T-helper 2 cell treated with Interferon-gamma antibody and Interleukin-4, amounts not matched to agents 100 ng/mL and 5 ng/mL, for 36 hours (primary cell): Measurements from ENCODE around the gene CCDC38. TPM values are rescaled to one million over a fixed set of nuclear protein-coding genes. Genes with fewer than 3 reads are reported as not detected.

Experiments
- intact Hi-C: fragments of 100-400 bp; cut with micrococcal nuclease; formaldehyde crosslinking; loops from one replicate; pipeline ENCODE4 v1.15.1; 2023
- total RNA-seq: library from RNA; stranded (reverse); gene quantifications from 2 replicates; pipeline ENCODE4 v1.2.3, GENCODE V29; 2022

The CCDC38 gene
- total RNA-seq, 1 donor from 2014 or later, result 0.14 TPM

DNA sequence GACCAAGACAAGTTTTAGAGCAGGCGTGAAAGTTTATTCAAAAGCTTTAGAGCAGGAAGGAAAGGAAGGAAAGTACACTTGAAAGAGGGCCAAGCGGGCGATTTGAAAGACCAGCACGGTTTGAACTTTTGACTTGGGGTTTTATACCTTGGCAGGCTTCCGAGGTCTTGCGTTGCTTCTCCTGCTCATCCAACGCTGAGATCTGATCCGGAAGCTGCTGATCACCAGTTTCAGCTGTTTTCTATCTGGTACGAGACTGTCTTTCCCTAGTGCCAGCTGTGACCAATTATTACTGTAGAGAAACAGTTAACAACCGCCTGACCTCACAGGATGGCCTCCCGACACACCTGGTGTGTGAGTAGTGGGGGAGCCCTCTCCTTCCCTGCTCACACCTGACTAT is 104.3 kb downstream of the CCDC38 start:
- intact Hi-C loops, result no loop called here

DNA sequence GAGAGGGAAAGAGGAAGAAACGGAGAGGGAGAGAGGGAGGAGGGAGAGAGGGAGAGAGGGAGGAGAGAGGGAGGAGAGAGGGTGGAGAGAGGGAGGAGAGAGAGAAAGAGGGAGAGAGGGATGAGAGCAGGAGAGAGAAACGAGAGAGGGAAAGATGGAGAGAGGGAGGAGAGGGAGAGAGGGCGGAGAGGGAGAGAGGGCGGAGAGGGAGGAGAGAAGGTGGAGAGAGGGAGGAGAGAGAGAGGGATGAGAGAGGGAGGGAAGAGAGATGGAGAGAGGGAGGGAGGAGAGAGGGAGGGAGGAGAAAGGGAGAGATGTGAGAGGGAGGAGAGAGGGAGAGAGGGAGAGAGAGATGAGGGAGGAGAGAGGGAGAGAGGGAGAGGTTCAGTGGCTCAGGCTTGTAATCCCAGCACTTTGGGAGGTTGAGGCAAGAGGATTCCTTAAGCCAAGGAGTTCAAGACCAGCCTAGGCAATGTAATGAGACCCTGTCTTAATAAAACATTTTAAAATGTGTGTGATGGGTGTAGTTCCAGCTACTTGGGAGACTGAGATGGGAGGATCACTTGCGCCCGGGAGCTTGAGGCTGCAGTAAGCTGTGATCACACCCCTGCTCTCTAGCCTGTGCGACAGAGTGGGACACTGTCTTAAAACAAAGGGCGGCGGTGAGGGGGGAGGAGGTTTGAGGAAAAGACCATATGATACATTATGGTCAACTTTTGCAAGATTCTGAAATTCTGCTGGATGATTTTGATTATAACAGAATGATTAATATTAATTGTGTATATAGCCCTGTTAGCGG is 105.0 kb downstream of the CCDC38 start:
- intact Hi-C loops, result no loop called here

DNA sequence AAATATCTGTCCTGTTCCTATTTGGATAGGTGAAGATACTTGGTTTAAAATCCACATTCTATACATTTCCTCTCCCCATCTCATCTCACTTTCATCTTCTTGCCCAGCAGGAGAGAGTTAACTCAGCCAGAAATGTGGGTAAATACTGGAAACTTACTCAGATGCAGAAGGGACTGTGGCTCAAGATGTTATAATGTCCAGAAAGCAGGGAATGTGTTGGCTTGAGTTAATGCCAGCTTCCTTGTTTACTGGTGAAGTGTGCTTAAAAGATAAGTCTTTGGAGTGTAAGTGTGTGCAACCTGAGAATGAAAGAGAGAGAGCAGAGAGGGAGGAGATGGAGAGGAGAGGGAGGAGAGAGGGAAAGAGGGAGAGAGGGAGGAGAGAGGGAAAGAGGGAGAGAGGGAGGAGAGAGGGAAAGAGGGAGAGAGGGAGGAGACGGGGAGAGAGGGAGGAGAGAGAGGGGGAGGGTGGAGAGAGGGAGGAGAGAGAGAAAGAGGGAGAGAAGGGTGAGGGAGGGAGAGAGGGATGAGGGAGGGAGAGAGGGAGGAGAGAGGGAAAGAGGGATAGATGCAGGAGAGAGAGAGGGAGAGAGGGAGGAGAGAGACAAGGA is 105.7 kb downstream of the CCDC38 start:
- intact Hi-C loops, result no loop called here

DNA sequence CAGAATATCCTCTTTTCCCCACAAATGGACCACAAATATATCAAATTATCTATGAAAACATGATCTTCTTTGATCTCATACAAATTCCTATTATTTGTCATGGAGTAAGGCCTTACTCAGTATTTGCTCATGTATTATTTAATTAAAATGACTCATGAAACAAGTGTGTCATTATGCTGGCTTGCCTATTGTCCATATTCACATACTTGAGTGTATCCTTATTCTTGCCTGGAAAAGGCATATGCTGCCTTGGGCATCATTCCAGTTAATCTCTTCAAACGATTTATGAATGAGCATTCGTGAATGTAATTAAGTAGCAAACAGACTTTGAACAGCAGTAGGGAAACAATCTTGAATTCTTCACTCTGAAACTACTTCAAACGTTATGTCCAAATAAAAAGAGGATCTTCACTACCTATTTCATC is 106.2 kb downstream of the CCDC38 start:
- intact Hi-C loops, result no loop called here

DNA sequence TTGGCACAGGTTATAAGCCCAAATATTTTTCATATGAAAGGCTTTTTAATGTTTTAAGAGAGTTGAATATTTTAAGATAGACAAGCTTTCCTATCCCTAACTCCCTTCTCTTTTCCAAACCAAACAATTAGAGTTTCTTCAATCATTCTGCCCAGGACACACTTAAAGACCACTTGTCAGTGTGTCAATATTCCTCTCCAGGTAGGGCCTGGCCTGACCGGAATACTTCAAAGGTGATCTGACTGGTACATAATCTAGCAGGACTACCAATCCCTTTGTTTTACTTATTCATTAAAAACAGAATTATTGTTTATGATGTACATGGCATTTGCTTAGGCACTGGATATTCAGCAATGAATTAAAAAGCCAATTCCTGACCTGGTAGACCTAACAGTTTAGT is 107.8 kb downstream of the CCDC38 start:
- intact Hi-C loops, result no loop called here

DNA sequence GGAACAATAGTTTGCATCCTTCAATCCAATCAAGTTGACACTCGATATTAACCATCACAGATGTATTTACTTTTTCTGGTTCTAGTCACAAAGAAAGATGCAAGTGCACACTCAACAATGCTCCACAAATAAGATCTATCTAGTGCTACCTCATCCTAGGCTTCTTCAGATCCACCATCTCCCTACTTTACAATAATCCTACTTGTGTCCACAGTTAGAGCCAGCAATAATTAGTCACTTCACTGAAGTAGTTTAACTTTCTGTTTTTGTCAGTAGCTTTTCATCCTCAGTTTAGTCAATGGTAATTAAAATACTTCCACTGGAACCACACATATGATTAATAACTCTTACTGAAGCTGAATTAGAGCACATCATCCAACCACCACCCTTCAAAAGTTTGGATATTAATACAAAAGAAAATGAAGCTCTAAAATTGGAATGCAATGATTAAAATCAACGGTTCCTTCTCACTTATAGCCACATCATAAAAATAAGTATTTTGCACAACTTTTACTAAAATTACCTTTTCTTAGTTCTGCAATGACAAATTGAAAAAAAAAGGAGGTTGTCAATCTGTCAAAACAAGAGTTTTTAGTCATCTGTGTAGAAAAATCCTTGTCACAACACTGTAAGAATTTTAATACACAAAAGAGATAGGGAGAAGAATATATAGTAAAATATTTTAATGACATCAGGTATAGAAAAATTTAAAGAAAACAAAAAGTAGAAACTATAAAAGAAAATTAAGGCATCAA is 111.9 kb downstream of the CCDC38 start:
- intact Hi-C loops, result no loop called here

DNA sequence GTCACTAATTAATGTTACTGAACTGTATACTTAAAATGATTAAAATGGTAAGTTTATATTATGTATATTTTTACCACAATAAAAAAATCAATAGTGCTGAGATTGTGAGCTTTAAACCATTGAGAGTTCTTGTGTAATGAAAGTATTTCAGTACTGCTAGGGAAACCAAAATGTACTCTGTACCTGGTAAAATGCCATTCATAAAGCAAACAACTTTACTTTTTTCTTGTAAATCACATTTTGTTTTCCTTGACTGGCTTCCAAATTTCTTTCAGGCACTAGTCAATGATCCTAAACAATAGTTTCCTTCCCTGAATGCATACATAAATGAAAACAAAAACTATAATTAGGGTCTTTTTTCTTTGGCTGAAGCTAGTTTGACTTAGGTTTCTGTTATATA is 113.0 kb downstream of the CCDC38 start:
- intact Hi-C loops, result no loop called here

DNA sequence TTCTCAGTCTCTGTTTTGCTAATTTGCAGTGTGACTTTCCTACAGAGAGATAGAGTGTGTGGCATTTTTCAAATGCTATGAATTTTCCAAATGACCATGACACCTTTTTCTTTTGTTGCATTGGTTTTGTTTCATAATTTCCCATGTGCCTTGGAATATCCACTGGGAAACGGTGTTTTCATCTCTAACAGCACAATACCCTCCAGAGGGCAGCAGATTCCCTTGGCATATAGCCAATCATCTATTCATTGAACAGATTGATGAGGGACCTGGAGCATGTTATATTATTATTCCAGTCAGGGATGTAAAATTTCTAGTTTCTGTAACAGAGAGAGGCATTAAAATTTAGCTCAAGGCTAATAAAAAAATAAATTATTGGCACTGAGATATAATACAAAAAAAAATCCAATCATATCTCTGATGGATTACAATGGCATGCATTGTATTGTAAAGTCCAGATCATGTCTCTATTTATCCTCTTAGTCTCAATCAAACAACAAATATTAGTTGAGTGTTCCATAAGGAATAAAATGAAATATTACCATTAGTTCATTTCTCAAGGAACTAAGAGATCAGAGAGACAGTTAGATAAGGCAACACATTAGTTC is 122.2 kb downstream of the CCDC38 start:
- intact Hi-C loops, result no loop called here

Other genes starting within 250 kb of the CCDC38 start
- gene NTN4, start 151.8 kb downstream of the CCDC38 start, total RNA-seq, result not detected in 2 replicates
- 47.2 and 50.5 TPM in 2 replicates for gene SNRPF, start 83.7 kb downstream of the CCDC38 start, total RNA-seq
- gene AMDHD1, start 717 bp upstream of the CCDC38 start, total RNA-seq, result 0.52 and 0.86 TPM in 2 replicates
- gene HAL, start 53.7 kb upstream of the CCDC38 start, total RNA-seq, result 0.41 and 0.64 TPM in 2 replicates
- gene LTA4H, start 93.0 kb upstream of the CCDC38 start, total RNA-seq, result 47.5 and 51.4 TPM in 2 replicates